Muscle layer of colon (tissue), 2 donors: ENCODE data around the gene BACH2.
"Not testable (repeated sequence)": the region's sequence is repeated elsewhere in the genome, so short reads cannot be mapped to it uniquely, and the experiment has no call there.

Experiments used
- H3K27ac ChIP-seq: one replicate; pipeline ENCODE4 v1.7.0; 2013; ENCODE audit warnings: low read depth, mild to moderate bottlenecking, low read length, moderate library complexity
- H3K27me3 ChIP-seq, 2 donors: one replicate each; pipeline ENCODE4 v1.7.0; 2013; ENCODE audit warnings: low read length in 2 of 2, mild to moderate bottlenecking in 2 of 2; ENCODE audit not compliant: insufficient read depth in 2 of 2, control insufficient read depth in 1 of 2
- H3K36me3 ChIP-seq: one replicate; pipeline ENCODE4 v1.7.0; 2013; ENCODE audit warnings: mild to moderate bottlenecking, low read length; ENCODE audit not compliant: insufficient read depth
- H3K4me1 ChIP-seq: one replicate; pipeline ENCODE4 v1.7.0; 2013; ENCODE audit warnings: mild to moderate bottlenecking, low read length; ENCODE audit not compliant: insufficient read depth
- H3K4me3 ChIP-seq, 2 donors: one replicate each; pipeline ENCODE4 v1.7.0; 2013; ENCODE audit warnings: low read length in 2 of 2, low read depth in 1 of 2, mild to moderate bottlenecking in 1 of 2, moderate library complexity in 1 of 2
- H3K9ac ChIP-seq: one replicate; pipeline ENCODE4 v1.7.0; 2013; ENCODE audit warnings: low read length
- H3K9me3 ChIP-seq: one replicate; pipeline ENCODE4 v1.7.0; 2013; ENCODE audit warnings: mild to moderate bottlenecking, low read length
- donor health status: abdominal sarcoma.
- donor health status: Adenocarcinoma of cecum.

BACH2 gene

DNA sequence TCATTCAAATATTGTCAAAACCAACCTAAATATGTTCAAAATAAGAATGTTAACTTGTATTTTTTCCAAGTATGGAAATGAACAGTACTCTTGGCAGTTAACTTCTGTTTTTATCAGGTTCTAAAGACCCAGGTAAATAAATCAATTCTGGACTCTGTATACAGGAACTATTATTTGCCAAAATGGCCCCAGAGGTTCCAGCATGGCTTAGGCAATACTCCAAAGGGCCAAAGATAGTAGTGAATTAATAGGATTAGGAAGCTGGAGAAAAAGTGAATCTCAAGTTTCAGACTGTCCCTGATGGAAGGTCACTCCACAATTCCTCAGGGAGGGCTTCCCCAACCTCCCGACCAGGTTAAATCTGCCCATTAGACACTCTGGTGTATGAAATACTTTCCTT lies 6.7 kb downstream of the BACH2 start:
- H3K4me1 ChIP-seq: peaks cover 12% of the 10 kb centered on the region
- no peak overlapping the region for H3K27ac ChIP-seq
- no peaks in the 10 kb centered on the region for H3K36me3 ChIP-seq
- no peaks in the 10 kb centered on the region for H3K9me3 ChIP-seq
- H3K9ac ChIP-seq: no peak overlapping the region
- no peak overlapping the region for H3K4me3 ChIP-seq
- H3K27me3 ChIP-seq: no peaks in the 10 kb centered on the region

DNA sequence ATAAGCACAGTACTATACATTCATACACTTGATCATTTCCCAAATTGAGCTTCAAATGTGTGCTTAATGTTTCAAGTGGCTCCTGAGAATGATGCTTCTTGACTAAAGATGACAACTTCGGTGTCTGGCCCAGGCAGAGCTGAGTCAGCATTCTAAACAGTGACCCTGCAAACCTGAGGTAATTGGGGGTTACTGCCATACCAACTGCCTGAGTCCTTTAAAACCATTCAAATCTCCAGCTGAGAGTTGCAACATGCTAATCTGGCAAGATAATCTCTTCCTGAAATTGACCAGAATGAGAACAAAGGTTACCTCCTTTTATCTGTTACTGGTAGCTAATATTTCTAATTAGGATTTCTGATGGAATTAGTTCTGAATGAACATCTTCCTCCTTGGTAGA lies 8.2 kb downstream of the BACH2 start:
- H3K27ac ChIP-seq: no peak overlapping the region
- peaks cover 15% of the 10 kb centered on the region for H3K4me1 ChIP-seq
- H3K36me3 ChIP-seq: no peaks in the 10 kb centered on the region
- no peak overlapping the region for H3K4me3 ChIP-seq
- H3K27me3 ChIP-seq: no peaks in the 10 kb centered on the region
- H3K9ac ChIP-seq: no peak overlapping the region
- no peaks in the 10 kb centered on the region for H3K9me3 ChIP-seq

DNA sequence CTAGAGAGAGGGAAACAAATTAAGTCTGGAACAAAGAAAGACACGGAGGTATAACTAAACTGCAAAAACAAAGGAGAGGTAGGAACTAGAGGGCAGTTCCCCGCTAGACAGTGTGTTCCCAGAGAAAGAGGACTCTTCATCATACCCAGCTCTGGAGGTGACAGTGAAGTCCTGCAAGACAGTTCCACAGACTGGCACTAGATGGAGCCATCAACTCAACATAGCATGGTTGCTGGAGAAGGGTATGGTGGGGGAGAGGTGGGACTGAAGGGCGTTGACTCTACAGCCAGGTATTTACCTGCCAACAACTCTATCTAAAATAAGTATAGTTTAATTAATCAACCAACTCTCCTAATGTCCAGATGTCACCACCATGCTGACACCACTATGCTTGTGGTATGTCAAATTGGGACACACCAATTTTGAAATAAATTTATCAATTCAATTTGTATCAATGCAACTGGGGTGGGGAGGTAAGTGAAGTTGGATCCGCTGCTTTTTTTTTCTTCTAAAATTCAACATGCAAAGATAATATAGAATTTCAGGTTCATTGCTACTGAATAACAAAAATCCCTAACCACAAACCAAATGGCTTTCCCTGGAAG lies 9.7 kb downstream of the BACH2 start:
- H3K4me1 ChIP-seq: peaks cover 15% of the 10 kb centered on the region
- H3K27me3 ChIP-seq: no peaks in the 10 kb centered on the region
- no peak overlapping the region for H3K27ac ChIP-seq
- no peaks in the 10 kb centered on the region for H3K9me3 ChIP-seq
- H3K9ac ChIP-seq: no peak overlapping the region
- no peak overlapping the region for H3K4me3 ChIP-seq
- H3K36me3 ChIP-seq: no peaks in the 10 kb centered on the region

DNA sequence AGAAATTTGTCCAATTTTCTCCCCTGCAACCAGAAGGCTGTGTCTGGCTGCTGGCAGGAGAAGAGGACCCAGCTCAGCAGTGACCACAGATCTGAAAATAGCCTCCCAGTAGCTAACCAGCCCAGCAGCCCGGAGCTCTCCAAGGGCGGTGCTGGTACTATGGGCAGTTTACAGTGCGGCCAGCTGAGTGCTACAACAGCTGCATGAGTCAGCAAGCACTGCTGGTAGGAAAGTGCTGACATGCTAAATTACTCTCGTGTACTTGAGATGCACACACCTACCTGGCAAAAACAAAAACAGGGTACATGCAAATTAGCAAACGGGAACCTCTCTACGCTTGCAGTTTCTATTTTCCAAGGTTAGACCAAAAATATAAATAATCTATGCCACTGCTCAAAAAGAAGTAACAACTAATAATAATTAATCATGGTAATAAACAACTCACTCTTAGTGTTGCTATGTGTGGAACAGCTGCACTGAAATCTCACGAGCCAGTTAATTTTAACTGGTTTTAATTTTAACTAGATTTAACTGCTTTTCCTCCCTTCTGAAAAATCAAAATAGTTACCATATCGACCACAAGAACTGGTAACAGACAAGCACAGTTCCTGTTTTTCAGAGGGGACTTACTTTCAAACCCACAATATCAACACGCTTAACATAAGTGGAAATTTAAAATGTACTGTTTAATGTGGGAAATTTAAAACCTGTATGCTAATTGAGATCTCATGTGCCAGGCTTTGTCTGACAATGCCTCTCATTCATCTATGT lies 10.8 kb downstream of the BACH2 start:
- no peak overlapping the region for H3K4me3 ChIP-seq
- H3K4me1 ChIP-seq: peaks cover 15% of the 10 kb centered on the region
- no peak overlapping the region for H3K27ac ChIP-seq
- H3K36me3 ChIP-seq: no peaks in the 10 kb centered on the region
- no peaks in the 10 kb centered on the region for H3K9me3 ChIP-seq
- no peaks in the 10 kb centered on the region for H3K27me3 ChIP-seq
- no peak overlapping the region for H3K9ac ChIP-seq

DNA sequence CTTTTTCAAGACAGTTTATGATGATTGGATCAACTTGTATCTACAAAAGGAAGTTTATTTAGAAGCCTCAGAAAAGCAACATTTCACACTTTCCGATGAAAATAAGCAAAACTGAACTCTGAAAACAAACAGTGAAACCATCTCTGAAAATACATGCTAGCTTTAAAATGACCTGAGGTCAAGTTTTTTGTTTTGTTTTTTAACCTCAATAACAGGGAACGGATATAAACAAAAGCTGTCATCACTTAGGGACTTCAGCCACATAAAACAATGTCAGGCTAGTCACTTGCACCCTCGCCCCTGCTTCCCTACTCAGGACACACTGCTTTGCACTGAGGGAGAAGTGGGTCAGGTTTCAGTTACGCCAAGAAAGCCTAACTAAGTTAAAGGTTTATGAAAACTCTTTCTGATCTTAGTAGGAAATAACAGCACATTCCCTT lies 11.6 kb downstream of the BACH2 start:
- H3K9me3 ChIP-seq: no peaks in the 10 kb centered on the region
- H3K4me3 ChIP-seq: peak overlapping the region in 1 of 2 donors; percentile 24
- H3K4me1 ChIP-seq: peaks cover 15% of the 10 kb centered on the region
- no peak overlapping the region for H3K27ac ChIP-seq
- H3K9ac ChIP-seq: no peak overlapping the region
- no peaks in the 10 kb centered on the region for H3K27me3 ChIP-seq
- H3K36me3 ChIP-seq: no peaks in the 10 kb centered on the region

DNA sequence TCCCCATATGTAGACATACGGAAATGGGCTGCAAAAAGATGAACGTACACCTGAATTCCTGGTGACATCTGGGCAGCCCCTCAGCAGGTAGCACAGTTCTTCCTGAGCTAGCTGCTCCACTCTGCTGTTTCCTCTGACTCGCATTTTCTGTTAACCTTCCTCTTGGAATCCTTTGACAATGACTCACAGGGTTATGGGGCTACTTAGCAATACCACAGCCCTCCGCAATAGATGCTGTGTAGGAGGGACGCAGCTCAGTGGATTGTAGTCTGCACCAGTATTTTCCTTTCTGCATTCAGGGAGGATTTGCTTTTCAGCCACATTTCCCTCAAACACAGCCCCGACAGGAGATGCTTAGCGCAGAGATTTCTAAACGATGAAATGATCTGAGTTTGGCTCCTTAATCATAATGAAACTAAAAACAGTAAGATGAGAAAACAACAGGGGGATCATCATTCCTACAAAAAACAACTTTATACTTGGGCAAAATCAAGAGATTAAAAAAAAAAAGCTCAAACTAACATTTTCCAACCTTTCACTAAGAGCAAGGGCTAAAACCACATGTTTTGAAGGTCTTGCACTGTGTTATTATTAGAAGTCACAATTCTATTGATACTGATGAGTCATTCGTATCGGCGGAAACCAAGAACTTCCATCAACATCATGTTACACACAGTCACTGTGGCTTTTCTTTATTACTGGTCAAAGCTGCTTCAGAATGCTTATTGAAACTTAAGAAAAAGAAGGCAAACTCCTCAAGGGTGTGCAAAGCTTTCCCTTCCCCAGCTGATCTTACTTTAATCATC lies 12.2 kb downstream of the BACH2 start:
- H3K4me1 ChIP-seq: peaks cover 15% of the 10 kb centered on the region
- H3K9me3 ChIP-seq: no peaks in the 10 kb centered on the region
- H3K27me3 ChIP-seq: no peaks in the 10 kb centered on the region
- H3K4me3 ChIP-seq: peak overlapping the region in 1 of 2 donors; percentile 24
- no peak overlapping the region for H3K27ac ChIP-seq
- no peak overlapping the region for H3K9ac ChIP-seq
- no peaks in the 10 kb centered on the region for H3K36me3 ChIP-seq

DNA sequence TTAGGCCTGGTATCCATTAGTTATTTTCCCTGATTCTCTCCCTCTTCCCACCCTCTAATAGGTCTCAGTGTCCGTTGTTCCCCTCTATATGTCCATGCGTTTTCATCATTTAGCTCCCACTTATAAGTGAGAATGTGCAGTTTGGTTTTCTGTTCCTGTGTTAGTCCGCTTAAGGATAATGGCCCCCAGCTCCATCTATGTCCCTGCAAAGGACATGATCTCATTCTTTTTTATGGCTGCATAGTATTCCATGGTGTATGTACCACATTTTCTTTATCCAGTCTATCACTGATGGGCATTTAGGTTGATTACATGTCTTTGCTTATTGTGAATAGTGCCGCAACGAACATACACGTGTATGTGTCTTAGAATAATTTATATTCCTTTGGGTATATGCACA lies 14.4 kb downstream of the BACH2 start:
- H3K27ac ChIP-seq, H3K4me3 ChIP-seq, H3K9me3 ChIP-seq, H3K36me3 ChIP-seq, H3K27me3 ChIP-seq, H3K9ac ChIP-seq: not testable (repeated sequence)
- peaks cover 15% of the 10 kb centered on the region for H3K4me1 ChIP-seq

DNA sequence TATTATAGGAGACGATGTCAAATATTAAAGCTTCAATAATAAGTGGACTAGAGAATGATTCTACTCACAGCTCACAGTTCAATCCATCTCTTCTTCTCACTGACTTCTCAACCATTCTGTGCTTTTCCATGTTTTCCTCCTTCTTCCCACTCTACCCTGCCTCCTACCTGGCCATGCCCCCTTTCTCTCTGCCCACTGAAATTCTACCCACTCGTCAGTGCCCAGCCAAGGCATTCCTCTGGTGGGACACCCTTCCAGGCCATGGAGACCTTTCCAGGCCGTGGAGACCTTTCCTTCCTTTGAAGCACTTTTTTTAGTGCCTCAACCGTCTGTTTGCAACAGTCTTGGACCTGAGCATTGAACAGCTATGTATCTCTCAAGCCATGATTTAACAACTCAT lies 18.5 kb downstream of the BACH2 start:
- Histone ChIP-seq H3K36me3 (no peaks in the 10 kb centered on the region), H3K27me3 (no peaks in the 10 kb centered on the region), H3K27ac (no peak overlapping the region), H3K4me3 (no peak overlapping the region), H3K9ac (no peak overlapping the region), H3K9me3 (no peaks in the 10 kb centered on the region), H3K4me1 (no peaks in the 10 kb centered on the region)

DNA sequence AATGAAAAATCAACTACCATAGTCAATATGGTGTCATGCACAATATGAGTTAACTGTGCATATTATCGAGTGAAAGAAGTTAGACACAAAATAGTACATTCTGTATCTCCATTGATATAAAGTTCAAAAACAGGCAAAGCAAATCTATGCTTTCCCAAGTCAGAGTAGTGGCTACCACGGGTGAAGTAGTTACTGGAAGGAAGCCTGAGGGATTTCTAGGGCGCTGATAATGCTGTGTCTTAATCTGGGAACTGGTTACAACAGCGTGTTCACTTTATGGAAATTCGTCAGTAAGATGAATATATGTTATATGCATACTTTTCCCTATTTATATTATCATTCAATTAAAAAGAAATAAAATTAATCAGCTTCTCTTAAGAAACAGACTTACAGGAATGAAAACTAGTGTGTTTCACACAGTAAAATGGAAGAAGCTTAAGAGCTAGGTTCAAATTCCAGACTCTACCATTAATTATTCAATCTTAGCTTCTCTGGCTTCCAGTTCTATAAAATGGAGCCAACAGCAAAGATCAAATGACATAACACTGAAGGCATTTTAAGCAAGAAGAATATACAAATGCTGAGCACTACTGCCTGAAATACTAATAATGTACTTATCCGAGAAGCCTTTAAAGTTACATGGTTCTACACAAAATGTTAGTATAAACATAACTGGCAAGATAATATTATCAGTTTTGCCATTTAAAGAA lies 19.2 kb downstream of the BACH2 start:
- Histone ChIP-seq H3K4me1 (no peaks in the 10 kb centered on the region), H3K27ac (no peak overlapping the region)

DNA sequence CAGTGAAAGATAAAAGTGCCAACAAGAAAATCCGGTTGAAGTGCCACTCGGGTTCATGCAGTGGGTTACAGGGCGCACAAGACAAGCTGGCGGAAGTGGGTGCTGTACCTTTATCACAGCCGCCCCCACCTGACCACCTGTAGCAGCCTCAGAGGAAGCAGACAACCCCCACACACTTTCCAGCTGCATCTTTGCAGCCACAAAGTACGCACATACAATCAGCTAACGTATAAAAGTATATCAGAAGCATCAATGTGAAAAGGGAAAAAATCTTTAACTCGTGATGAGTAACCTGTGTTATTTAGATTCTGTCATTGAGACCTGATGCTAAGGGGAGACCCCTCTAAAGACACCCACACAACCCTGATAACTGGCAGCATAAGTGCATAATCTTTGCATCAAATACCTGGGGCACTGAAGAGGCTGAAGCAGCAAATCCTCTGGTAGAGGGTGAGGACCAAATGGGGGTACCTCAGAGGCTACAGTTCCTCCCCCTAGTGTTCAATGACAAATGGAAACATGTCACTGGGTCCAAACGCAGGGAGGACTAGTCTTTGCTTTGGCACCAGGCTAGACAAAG lies 22.1 kb downstream of the BACH2 start:
- H3K4me1 ChIP-seq: no peaks in the 10 kb centered on the region
- H3K27ac ChIP-seq: no peak overlapping the region
- H3K4me3 ChIP-seq: no peak overlapping the region
- no peaks in the 10 kb centered on the region for H3K9me3 ChIP-seq
- H3K27me3 ChIP-seq: no peaks in the 10 kb centered on the region
- H3K9ac ChIP-seq: no peak overlapping the region
- H3K36me3 ChIP-seq: no peaks in the 10 kb centered on the region

More for the DNA sequence above, 19.2 kb downstream of the BACH2 start:
- Histone ChIP-seq H3K27me3 (no peaks in the 10 kb centered on the region), H3K4me3 (no peak overlapping the region), H3K9ac (no peak overlapping the region), H3K36me3 (no peaks in the 10 kb centered on the region), H3K9me3 (no peaks in the 10 kb centered on the region)

DNA sequence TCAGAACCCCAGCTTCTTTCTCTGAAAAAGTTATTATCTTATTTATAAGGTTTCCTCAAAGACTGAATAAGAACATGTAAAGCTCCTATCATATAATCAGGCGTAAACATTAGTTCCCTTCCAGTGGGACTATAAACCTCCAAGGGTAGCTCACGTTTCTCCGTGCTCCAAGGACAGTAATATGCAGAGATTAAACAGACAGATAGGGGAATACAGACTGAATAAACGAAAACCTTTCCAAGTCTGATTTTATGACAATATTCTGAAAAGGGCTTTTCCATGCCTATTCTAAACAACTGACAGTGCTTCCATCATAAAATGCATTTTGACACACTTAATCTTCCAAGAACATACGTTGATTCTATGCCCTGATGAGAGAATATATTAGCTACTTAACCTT lies 22.8 kb downstream of the BACH2 start:
- H3K4me3 ChIP-seq: no peak overlapping the region
- no peaks in the 10 kb centered on the region for H3K27me3 ChIP-seq
- no peak overlapping the region for H3K9ac ChIP-seq
- no peak overlapping the region for H3K27ac ChIP-seq
- no peaks in the 10 kb centered on the region for H3K9me3 ChIP-seq
- no peaks in the 10 kb centered on the region for H3K4me1 ChIP-seq
- no peaks in the 10 kb centered on the region for H3K36me3 ChIP-seq
